Epidermal melanocyte (primary cell): ENCODE data around the gene INTS7.

Source experiments
- DNase-seq: peaks from one replicate; pipeline ENCODE4 v3.0.0; 2011; ENCODE audit warnings: low spot score; ENCODE audit not compliant: insufficient read length

Gene INTS7

GRCh38 chr1:211910113-211910884, 125.1 kb downstream of the INTS7 start:
- DNase-seq = no peak

- DNase-seq = no peak
Observed at GRCh38 chr1:211909395-211909794, 126.0 kb downstream of the INTS7 start.

GRCh38 chr1:211908951-211909350, 126.4 kb downstream of the INTS7 start:
- no peak for DNase-seq

- DNase-seq = no peak
Observed at GRCh38 chr1:211908453-211908852, 126.9 kb downstream of the INTS7 start.

GRCh38 chr1:211903490-211904245, 131.7 kb downstream of the INTS7 start:
- no peak for DNase-seq

GRCh38 chr1:211902624-211903291, 132.6 kb downstream of the INTS7 start:
- no peak for DNase-seq

- no peak for DNase-seq
Observed at GRCh38 chr1:211901945-211902344, 133.4 kb downstream of the INTS7 start.

GRCh38 chr1:211900441-211900840, 134.9 kb downstream of the INTS7 start:
- DNase-seq = no peak

- no peak for DNase-seq
Observed at GRCh38 chr1:211896958-211897357, 138.4 kb downstream of the INTS7 start.

GRCh38 chr1:211895126-211895759, 140.1 kb downstream of the INTS7 start:
- DNase-seq = no peak

- DNase-seq = no peak
Observed at GRCh38 chr1:211894312-211894711, 141.0 kb downstream of the INTS7 start.

GRCh38 chr1:211893260-211893659, 142.1 kb downstream of the INTS7 start:
- DNase-seq = no peak

- DNase-seq = no peak
Observed at GRCh38 chr1:211892577-211892976, 142.8 kb downstream of the INTS7 start.

- no peak for DNase-seq
Observed at GRCh38 chr1:211891708-211892107, 143.6 kb downstream of the INTS7 start.
